Measurements from ENCODE around the gene KRTAP21-3. TPM values are rescaled to one million over a fixed set of nuclear protein-coding genes. Genes with fewer than 3 reads are reported as not detected.
"Not testable (repeated sequence)": the region's sequence is repeated elsewhere in the genome, so short reads cannot be mapped to it uniquely, and the experiment has no call there.

The KRTAP21-3 gene, protein sequence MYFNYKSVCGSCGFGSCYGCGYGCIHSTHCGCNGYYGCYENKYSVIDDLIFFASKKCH
- not detected for total RNA-seq

DNA sequence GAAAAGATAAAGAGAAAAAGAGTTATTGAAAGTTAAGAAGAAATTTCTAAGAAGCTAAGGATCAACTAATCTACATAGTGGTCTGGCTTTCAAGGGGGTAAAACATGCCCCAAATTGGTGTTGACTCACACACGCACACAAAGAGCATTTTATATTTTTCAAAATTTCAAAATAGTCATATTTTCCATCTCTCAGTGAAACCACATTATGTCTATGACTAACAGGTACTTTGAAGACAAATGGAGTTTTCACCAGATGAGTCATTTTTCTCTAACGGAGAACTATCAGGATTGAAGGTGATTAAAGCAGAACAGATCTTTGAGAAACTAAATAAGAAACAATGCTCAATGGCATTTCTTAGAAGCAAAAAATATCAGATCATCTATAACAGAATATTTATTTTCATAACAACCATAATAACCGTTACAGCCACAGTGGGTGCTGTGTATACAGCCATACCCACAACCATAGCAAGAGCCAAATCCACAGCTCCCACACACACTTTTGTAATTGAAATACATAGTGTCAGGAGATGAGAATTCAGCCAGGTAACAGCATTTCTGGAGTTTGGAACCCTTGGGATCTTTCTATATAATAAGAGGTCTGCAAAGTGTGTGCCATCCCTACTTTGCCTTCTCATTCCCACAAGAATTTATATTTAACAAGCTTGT, at the start of gene KRTAP21-3:
Gene KRTAP21-3, minus strand, starts transcription at position 539 of the 671 bp plus-strand sequence. Its CDS starts 18 bp downstream, at position 521.
- no peak for DNase-seq (ENCODE audit: low spot score in 2 of 2)
- FAIRE-seq, result no peak

DNA sequence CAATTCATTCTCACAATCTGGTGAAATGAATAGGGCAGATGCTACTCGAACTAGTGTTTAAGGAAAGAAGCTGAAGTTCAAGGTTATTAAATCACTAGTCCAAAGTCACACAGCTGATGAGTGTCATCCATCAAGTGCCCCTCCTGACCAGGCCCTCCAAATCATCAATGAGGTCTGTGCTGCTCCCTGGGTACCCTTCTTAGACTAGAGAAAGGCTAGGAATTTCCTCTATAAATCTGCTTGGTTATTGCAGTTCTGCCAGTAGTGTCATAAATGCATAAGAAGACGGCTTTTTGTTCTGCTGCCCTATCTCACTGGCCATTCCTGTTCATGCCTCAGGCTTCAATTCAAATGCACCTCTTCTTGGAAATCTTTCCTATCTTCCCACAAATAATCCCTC, 42.2 kb upstream of the KRTAP21-3 start:
- no peak for FAIRE-seq

DNA sequence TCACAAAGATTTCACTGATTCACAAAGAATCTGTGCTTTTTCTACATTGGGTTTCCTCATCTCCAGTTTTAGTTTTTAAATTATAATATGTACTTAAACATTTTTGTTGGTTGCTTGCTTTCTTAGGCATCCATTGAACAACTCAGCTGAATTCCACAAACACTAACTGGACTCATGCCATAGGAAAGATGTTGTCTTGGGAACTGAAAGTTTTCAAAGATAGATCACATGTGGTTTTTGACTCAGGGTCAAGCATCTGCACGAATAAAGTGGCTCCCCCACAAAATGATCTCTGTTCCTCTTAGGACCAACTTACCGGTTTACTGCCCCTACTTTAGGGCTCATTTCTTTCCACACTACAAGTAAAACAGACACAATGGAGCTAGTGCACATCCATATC, 39.7 kb upstream of the KRTAP21-3 start:
- FAIRE-seq (no peak), DNase-seq (ENCODE audit: low spot score in 2 of 2) (no peak)

More for the DNA sequence above, 42.2 kb upstream of the KRTAP21-3 start:
- no peak for DNase-seq (ENCODE audit: low spot score in 2 of 2)

DNA sequence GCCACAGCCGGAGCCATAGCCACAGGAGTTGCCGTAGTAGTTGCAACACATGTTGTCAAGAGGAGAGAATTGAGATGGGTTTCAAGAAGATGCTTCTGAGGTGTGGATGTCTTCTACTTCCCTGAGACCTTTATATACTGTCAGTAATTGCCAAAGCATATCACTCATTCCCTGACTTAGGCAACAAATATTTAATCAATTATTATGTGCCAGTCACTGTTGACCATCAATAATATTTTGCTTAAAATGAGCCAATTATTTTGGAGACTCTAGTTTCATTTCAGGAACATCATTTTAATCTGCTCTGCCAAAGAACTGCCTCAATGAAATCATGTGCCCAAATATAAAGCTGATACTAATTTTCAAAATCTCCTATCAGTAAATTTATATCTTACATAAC, 36.8 kb upstream of the KRTAP21-3 start, which contains the start of gene KRTAP21-1:
Gene KRTAP21-1, minus strand, starts transcription at position 101 of the 400 bp plus-strand sequence. Its CDS starts 50 bp downstream, at position 51.
- DNase-seq (ENCODE audit: low spot score in 2 of 2); FAIRE-seq: not testable (repeated sequence)

DNA sequence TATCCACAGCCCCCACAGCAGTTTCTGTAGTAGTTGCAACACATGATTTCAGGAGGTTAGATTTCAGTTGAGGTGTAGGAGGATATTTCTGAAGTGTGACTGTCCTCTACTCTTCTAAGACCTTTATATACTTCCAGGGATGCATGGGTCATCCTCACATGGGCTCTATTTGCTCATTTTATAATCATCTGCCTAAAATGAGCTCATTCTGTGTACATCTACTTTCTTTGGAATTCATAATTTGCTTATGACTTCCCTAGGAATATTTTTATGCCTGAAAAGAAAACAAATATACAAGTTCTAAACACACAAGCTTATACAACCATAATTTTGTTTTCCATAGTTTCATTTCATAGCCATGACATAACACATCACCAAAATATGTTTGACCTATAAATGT, 28.6 kb upstream of the KRTAP21-3 start, which contains the start of gene KRTAP21-2:
Gene KRTAP21-2, minus strand, starts transcription at position 101 of the 400 bp plus-strand sequence. Its CDS starts 57 bp downstream, at position 44.
- FAIRE-seq (no peak), DNase-seq (ENCODE audit: low spot score in 2 of 2) (no peak)

DNA sequence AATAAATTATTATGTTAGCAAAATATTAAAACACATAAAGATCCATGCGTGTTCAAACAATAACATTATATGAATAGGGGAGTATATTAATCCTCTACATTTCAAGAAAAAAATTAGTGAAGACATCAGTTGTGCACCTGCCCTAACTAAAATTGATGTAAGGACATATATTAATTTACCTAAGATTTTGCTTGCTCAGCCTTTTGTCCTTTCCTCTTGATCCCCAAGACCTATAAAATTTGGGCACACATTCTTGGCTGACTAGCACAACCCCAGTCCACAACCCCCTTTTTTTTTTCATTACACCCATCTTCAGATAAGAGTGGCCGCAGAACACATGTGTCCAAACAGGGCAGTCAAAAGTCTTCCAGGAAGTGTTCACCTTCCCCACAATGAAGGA, 21.9 kb upstream of the KRTAP21-3 start:
- DNase-seq (ENCODE audit: low spot score in 2 of 2) (no peak), FAIRE-seq (no peak)

DNA sequence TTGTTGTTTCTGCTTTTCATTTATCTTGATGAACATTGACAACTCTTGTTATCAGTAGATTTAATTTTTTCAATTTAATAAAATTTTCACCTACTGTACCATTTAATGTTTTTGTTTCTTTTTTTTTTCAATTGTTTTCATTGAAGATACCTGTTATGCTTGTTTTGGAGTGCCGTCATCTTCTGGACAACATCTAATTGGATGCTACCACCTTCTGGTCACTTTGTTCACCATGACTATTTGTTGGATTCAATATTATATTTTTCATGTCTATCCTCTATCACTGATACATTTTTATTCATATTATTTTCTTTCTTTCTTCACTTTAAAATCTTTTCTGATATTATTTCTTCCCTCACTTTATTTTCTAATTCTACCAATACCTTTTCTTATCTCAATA, 14.4 kb upstream of the KRTAP21-3 start:
- FAIRE-seq, result peak; percentile 42
- DNase-seq (ENCODE audit: low spot score in 2 of 2), result no peak

DNA sequence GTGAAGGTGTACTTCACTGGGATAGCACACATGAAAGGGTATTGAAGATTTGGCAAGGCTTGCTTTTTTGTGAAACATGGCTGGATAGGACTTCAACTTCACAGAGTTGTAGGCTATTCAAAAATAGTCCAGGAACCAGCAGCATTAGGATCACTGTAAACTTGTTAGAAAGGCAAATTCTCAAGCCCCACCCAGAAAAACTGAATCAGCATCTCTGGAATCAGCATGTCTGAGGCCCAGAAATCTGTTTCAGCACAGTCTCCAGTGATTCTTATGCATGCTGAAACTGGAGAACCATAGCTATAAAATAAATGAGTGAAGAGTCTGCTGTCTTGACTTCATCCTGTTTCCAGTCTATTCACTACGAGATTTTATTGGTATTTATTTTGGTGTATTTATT, 8.1 kb upstream of the KRTAP21-3 start:
- FAIRE-seq (no peak), DNase-seq (ENCODE audit: low spot score in 2 of 2) (no peak)

DNA sequence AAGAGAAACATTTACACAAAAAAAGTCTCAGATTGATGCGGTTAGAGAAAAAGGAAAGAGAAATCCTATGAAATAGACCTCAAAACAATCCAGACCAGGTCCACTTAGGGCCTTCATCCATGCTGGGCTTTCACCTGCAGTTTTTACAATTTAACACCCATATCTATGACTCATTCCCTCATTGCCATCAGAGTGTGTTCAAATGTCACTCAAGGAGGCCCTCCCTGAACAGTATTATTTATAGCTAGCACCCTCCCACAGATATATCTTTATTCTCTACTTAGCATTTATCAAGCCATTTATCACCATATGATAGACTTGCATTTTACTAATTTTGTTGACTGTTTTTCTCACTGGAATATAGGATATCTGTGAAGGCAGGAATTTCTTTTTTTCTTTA, 824 bp upstream of the KRTAP21-3 start:
- no peak for DNase-seq (ENCODE audit: low spot score in 2 of 2)
- FAIRE-seq, result no peak

DNA sequence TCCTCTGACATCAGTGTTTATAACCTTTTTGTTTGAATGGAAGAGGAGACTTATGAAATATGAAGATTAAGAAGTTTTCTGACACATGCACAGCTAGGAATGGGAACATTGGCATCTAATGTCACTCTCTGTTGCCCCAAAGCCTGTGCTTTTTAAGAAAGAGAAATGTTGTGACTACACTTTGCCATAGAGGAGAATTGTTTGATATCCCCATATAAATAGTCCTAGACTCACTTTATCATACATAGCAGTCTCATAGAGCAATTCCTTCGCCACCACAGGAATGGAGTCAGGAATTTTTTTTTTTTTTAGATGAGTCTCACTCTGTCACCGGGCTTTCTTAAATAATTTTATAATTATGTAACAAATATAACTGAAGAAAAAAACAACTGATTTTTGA, 1.5 kb downstream of the KRTAP21-3 start:
- no peak for DNase-seq (ENCODE audit: low spot score in 2 of 2)
- FAIRE-seq, result no peak

DNA sequence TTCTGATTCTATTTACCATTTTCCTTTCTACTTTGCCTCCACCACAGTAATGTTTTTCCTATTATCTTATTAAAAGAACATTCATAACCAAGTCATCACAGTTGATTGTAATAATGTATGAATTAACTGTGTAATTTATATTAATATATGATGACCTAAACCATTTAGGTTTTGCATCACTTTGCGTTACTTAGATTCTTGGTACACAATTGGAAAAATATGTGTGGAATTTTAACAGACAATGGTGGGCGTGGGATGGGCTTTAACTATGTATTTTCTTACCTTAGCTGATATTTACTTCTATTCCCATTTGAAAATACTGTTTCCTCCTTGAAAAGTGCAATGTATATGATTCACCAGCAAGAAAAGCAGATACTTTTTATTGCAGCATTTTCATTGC, 3.6 kb downstream of the KRTAP21-3 start:
- FAIRE-seq (no peak), DNase-seq (ENCODE audit: low spot score in 2 of 2) (no peak)

DNA sequence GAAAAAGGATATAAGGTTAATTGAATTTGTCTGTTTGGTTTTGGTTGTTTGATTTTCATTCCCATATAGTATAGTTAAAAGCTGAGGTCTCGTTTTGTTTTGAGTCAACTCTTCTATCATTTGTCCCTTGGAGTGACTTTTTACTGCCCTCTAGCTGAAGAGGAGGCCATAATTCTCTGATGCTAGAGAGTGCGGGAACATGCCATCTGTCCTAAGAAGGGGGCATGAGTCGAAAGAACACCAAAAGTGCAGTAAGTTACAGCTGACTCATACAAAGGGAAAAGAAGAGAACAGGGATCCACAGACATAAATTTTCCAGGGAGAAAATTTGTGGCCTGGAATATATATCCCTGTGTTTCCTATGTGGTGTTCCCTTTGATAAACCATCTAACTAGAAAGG, 4.1 kb downstream of the KRTAP21-3 start:
- no peak for DNase-seq (ENCODE audit: low spot score in 2 of 2)
- FAIRE-seq, result no peak

DNA sequence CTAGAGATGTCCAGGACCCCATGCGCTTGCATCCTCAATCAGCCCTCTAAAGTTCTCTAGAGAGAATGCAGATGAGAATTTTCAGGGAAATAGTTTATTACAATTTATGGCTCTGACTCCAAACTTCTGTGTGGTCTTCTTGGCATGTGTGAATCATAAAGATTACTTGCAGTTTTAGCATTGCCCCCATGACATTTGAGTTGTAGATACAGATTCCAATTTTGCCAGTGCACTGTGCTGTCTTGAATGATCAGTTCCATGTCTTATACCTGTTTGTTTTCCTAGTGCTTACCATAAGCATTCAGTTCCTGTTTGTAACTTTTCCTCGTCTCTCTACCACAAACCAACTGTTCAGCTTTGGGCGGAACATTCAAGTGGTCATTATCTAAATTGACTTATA, 4.8 kb downstream of the KRTAP21-3 start:
- DNase-seq (ENCODE audit: low spot score in 2 of 2) (no peak), FAIRE-seq (no peak)

DNA sequence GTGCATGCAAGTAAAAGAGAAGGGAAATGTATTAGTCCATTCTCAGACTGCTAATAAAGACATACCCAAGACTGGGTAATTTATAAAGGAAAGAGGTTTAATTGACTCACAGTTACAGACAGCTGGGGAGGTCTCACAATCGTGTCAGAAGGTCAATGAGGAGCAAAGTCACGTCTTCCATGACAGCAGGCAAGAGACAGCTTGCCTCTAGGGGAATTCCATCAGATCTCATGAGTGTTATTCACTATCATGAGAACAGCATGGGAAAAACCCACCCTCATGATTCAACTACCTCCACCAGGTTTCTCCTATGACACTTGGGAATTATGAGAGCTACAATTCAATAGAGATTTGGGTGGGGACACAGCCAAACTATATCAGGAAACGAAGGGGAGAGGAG, 8.1 kb downstream of the KRTAP21-3 start:
- FAIRE-seq (no peak), DNase-seq (ENCODE audit: low spot score in 2 of 2) (no peak)

DNA sequence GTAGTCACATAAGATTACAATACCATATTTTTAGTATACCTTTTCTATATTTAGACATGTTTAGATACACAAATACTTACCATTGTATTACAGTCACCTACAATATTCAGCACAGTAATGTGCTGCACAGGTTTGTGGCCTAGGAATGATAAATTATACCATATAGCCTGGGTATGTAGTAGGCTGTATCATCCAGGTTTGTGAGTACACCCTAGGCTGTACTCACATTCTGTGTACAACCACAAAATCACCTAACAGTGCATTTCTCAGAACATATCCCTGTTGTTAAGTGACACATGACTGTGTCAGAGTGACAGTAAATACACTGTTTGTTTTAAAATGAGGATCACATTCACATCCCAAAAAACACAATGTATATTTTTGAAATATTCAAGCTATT, 11.2 kb downstream of the KRTAP21-3 start:
- no peak for FAIRE-seq
- DNase-seq (ENCODE audit: low spot score in 2 of 2), result no peak

DNA sequence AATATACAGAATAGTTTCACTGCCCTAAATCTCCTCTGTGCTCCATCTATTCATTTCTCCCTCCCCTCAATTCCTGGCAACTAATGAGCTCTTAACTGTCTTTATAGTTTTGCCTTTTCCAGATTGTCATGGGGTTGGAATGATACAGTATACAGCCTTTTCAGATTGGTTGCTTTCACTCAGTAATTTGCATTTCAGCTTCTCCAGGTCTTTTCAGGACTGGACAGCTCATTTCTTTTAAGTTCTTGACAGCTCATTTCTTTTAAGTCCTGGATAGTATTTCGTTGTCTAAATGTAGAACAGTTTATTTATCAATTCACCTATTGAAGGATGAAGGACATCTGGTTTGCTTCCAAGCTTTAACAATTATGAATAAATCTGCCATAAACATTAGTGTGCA, 22.6 kb downstream of the KRTAP21-3 start:
- DNase-seq (ENCODE audit: low spot score in 2 of 2) (no peak), FAIRE-seq (no peak)

DNA sequence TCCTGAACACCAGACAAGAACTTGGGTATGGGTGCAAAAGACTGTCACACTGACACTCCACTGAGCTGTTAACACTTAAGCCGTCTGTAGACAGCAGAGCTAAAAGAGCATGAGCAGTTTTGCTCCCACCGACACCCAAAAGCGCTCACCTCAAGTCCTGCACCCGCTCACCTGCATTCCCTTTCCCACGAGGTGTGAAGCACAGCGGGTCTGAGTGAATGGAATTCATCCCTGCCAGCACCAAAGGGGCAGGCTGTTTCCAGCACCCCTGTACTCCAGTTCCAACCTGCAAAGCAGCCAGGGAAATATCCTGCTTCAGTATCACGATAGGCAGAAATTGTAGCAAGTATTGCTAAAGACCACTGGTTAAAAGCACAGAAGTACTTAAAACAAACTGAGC, 28.8 kb downstream of the KRTAP21-3 start:
- FAIRE-seq, result no peak

DNA sequence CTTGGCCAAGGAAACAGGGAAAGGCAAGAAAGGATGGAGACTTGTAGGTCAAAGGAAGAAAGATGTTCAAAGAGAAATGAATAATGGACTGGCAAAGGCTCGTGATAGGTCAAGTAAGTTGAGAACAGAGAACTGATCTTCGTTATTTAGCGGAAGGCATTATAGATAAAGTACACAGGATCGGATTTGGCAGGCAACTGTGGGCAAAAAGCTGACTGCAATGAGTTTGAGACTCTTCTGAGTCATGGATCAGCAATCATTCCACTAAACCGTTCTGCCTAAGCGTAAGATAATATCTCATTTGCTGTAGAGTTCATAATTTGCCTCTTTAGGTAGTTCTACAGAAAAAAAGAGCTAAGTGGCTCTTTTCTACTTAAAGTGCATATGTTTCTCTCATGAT, 34.1 kb downstream of the KRTAP21-3 start:
- FAIRE-seq, result no peak
- DNase-seq (ENCODE audit: low spot score in 2 of 2), result no peak

More for the DNA sequence above, 28.8 kb downstream of the KRTAP21-3 start:
- no peak for DNase-seq (ENCODE audit: low spot score in 2 of 2)

DNA sequence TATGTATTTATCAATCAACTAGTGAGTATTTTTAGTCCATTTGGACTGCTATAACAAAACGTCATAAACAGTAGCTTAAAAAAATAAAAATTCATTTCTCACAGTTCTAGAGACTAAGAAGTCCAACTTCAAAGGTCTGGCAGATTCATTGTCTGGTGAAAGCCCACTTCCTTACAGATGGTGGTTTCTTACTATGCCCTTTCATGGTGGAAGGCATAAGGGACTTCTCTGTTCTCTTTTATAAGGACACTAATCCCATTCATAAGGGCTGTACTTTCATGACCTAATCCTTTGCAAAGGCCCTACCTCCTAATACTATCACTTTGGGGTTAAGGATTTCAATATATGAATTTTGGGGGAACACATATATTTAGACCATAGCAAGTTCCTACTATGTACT, 38.0 kb downstream of the KRTAP21-3 start:
- FAIRE-seq, result no peak
- no peak for DNase-seq (ENCODE audit: low spot score in 2 of 2)

DNA sequence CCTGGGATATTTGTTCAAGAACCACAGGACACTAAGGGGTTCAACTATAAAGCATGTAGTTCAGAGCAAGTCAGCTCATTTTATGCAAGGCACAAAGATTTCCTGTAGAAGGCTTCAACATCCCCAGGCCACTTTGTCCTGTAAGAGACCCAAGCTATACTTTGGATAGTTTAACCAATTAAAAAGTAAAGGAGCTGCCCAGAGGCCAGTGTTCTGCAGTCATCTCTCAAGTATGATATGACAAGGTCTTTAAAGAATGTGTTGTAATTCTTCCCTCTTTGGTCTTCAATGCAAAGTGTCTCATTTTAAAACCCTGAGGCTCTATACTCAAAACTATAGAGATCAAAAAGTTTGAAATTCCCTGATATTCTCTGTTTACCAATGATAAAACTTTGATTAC, 41.8 kb downstream of the KRTAP21-3 start:
- FAIRE-seq (no peak), DNase-seq (ENCODE audit: low spot score in 2 of 2) (no peak)

DNA sequence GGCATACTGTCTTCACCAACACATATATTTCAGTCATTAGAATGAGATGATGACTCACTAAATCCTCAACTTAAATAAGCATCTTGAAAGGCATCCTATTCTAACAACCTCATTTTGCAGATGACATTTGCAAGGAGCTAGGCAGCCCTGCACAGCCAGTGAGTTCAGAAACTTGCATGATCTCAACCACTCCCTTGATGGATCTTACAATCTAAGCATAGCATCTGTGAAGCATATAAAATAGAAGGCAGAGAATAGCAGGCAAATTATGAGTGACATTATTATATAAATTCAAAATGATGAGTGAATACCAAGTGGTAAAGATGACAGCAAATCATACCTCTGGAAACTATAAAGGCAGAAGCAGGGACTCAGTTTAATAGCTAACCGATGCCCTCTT, 44.3 kb downstream of the KRTAP21-3 start:
- DNase-seq (ENCODE audit: low spot score in 2 of 2) (no peak), FAIRE-seq (no peak)

DNA sequence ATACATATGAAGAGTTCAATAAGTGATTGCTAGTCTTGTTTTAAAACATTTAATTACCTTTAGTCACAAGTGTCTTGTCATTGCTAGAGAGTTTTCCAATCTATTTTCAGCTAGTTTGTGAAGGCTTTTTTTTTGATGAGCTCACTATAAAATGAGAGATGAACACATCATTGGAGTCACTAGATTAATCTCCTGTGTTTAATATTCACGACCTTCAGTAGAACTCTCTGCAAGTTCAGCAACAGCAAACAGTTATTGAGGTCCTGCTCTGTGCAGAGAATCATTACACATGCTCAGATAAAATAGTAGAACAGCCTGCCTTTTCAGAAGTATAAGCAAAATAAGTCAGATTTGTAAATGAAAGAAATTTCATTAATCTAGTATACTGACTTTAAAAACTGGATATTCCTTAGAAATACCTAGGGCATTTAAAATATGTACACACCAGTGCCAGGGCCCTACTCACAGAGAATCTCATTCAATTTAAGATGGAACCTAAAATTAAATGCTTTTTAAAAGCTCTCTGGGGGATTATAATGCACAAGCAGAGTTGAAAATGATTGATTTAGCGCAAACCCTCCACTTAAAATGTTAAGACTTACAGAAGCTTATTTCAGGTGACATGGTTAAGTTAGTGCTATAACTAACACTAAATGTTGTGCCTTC, 45.5 kb downstream of the KRTAP21-3 start:
- FAIRE-seq, result no peak
- no peak for DNase-seq (ENCODE audit: low spot score in 2 of 2)
